ENCODE measurements around the gene FTCD. TPM values are rescaled to one million over a fixed set of nuclear protein-coding genes. Genes with fewer than 3 reads are reported as not detected.
"Not testable (repeated sequence)": the region's sequence is repeated elsewhere in the genome, so short reads cannot be mapped to it uniquely, and the experiment has no call there.

Gene FTCD
- polyA plus RNA-seq, 12 donors: 0.13 to 2.8 (median 1.6) TPM; not detected in 2

GRCh38 chr21:46140352-46141003 lies 14.9 kb downstream of the FTCD start:
- not testable (repeated sequence) for DNase-seq

- DNase-seq: no peak
Observed at GRCh38 chr21:46139686-46140085, 15.7 kb downstream of the FTCD start.

- no peak for DNase-seq
Observed at GRCh38 chr21:46138383-46138970, 16.9 kb downstream of the FTCD start.

GRCh38 chr21:46137908-46138307 lies 17.5 kb downstream of the FTCD start:
- DNase-seq: no peak

- DNase-seq: no peak
Observed at GRCh38 chr21:46136739-46137349, 18.5 kb downstream of the FTCD start.

GRCh38 chr21:46135782-46136395 lies 19.5 kb downstream of the FTCD start:
- no peak for DNase-seq

GRCh38 chr21:46131838-46132651 lies 23.3 kb downstream of the FTCD start:
- no peak for DNase-seq

- no peak for DNase-seq
Observed at GRCh38 chr21:46131588-46131837, 23.9 kb downstream of the FTCD start.

- DNase-seq: no peak
Observed at GRCh38 chr21:46130831-46131587, 24.4 kb downstream of the FTCD start.

- DNase-seq: no peak
Observed at GRCh38 chr21:46129846-46130651, 25.3 kb downstream of the FTCD start.

GRCh38 chr21:46128933-46129571 lies 26.3 kb downstream of the FTCD start:
- no peak for DNase-seq

GRCh38 chr21:46128106-46128932 lies 27.1 kb downstream of the FTCD start:
- no peak for DNase-seq

GRCh38 chr21:46127239-46128105 lies 27.9 kb downstream of the FTCD start:
- DNase-seq: no peak

- DNase-seq: no peak
Observed at GRCh38 chr21:46126309-46127238, 28.8 kb downstream of the FTCD start.

- no peak for DNase-seq
Observed at GRCh38 chr21:46125846-46126301, 29.5 kb downstream of the FTCD start.

GRCh38 chr21:46124926-46125845 lies 30.2 kb downstream of the FTCD start:
- DNase-seq: no peak

All from muscle of arm (tissue), 12 donors.